GM12874 (cell line): Measurements from ENCODE around the gene CDK19.

ENCODE experiments used
- CTCF ChIP-seq: IDR thresholded peaks from 2 replicates; pipeline ENCODE4 v1.5.1; 2011; ENCODE audit warnings: low read depth, mild to moderate bottlenecking, control low read depth, low read length, moderate library complexity; ENCODE audit not compliant: insufficient read depth

Gene CDK19

DNA sequence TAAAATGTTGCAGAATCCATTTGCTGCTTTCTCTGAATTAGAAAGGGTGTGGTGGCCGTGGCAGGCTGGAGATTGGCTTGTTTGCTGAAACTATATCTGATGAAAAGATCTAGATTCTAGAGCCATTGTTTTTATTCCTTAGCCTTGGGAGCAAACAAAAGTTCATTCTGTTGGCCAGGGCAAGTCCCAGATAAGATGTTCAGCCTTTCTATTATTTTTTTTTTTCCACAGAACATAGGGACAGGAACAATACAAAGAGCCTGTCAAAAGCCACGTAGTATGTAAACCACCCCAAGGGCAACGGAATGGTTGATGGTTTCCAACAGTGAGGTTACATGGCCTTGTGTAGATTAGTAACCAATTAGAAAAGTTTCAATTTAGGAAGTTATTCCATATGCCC, 218.9 kb downstream of the CDK19 start:
- no peak for TF ChIP-seq CTCF

- TF ChIP-seq CTCF, result no peak
Observed at GRCh38 chr6:110595112-110595511, 220.2 kb downstream of the CDK19 start.

- no peak for TF ChIP-seq CTCF
Observed at GRCh38 chr6:110593637-110594036, 221.6 kb downstream of the CDK19 start.

- TF ChIP-seq CTCF, result no peak
Observed at GRCh38 chr6:110592765-110593164, 222.5 kb downstream of the CDK19 start.

DNA sequence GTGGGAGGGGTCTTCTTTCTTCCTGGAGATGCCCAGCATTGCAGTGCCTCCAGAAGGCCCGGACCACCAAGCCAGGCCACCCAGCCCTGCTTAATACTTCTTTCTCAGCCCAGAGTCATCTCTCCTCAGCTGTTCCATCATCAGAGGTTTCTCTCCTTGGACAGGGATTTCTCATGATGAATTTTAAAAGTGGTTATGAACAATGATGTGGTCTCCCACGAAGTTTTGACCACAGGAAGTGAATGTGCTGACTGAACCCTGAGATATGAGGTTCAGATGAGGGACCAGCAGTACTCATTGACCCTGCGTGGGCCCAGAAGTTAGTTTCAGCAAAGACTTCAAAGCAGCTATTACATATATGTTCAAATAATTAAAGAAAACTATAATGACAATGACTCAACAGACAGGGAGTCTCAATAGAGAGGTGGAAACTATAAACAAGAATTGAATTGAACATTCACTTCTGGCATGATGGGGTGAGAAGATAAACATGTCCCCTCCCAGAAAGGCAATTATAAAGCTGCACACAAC, 224.4 kb downstream of the CDK19 start:
- no peak for TF ChIP-seq CTCF

DNA sequence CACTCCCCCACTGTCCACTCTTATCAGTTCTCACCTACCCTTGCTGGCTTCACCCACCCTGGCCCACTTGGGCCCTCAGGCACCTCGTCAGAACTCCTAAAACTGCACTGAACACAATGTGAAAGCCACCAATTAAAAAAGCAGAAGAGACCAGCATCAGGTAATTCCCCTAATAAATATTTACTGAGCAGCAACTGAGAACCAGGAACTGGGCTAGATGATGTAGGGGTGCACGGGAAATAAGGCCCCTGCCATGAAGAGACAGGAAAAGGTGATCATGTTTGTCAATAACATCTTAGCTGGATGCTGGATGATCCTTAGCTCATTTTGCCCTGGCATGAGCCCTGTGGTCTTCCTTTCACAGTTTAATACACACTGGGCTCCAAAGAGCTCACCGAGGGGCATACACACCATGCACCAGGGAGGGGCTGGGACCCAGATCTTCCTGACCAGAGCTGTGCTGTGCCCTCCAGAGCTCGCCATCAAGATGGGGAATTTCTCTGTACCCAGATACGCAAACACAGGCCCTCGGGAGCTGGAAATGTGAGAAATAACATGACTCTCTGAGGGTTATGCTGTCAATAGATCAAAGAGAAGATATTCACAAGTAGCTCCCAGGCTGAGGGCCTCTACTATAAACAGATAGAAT, 225.3 kb downstream of the CDK19 start:
- no peak for TF ChIP-seq CTCF

DNA sequence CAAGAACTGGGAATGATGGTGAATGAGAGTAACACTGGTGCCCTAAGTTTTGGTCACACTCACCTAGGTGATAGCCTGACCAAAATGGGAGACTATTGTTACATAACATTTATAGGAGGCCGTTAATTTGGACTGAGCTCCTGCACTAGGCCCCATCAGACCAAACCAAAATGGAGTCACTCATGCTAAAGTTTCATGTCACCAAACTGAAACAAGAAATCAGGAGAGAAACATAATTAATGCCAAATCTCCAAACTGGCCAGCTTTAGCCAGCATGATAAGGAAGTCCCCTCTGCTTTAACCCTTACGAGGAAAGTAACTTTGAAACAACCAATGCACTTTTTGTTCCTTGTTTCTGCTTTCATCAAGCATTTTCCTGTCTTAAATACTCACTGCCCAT, 227.9 kb downstream of the CDK19 start:
- no peak for TF ChIP-seq CTCF
